A549 (cell line): Measurements from ENCODE around the gene TNS1. TPM values are rescaled to one million over a fixed set of nuclear protein-coding genes. Genes with fewer than 3 reads are reported as not detected.

Experiments
- ATAC-seq, 2 experiments: fragments of 200-7000 bp in 1 of 2; fragments of >200 bp in 1 of 2; cut with Nextera tagmentation in 1 of 2; cut with Tn5 transposase in 1 of 2; 3 replicates each; pipeline versions ENCODE4 v1.8.0 to v1.9.1; 2018 to 2020; ENCODE audit warnings: mild to moderate bottlenecking in 1 of 2, moderate library complexity in 1 of 2
- CTCF ChIA-PET: fragments of 300-600 bp; sonication (Branson Sonifier 250); formaldehyde crosslinking; extraction: SDS; loops from one replicate; lab custom pipeline; 2021; ENCODE audit warnings: antibody characterized with exemption, inconsistent platforms; lab: Yijun Ruan, JAX
- POLR2A ChIA-PET: fragments of 350-600 bp; formaldehyde crosslinking; extraction: SDS; loops from one replicate; lab custom pipeline; 2021; ENCODE audit warnings: antibody characterized with exemption, inconsistent platforms; lab: Yijun Ruan, JAX
- DNase-seq, 2 experiments: peaks; one replicate each; pipeline versions ENCODE4 v3.0.0 to v3.0.0-alpha.2; 2011 to 2016; ENCODE audit warnings: low read depth in 1 of 2, low spot score in 1 of 2
- FAIRE-seq: peaks from 2 replicates; lab custom pipeline; 2011; peaks lifted over from hg19 to GRCh38; lab: Jason Lieb, UNC
- H3K27ac ChIP-seq, 2 experiments: fragments of >200 bp; sonication (Bioruptor Twin); formaldehyde crosslinking; 3 replicates each; pipeline ENCODE4 v1.5.1; 2016 to 2017
- H3K4me1 ChIP-seq: fragments of >200 bp; sonication (Bioruptor Twin); formaldehyde crosslinking; 3 replicates; pipeline ENCODE4 v1.6.1; 2016
- H3K4me2 ChIP-seq: fragments of >200 bp; sonication (Bioruptor Twin); formaldehyde crosslinking; 3 replicates; pipeline ENCODE4 v1.6.1; 2016
- H3K4me3 ChIP-seq: fragments of >200 bp; sonication (Bioruptor Twin); formaldehyde crosslinking; 3 replicates; pipeline ENCODE4 v1.5.1; 2016
- H3K9me3 ChIP-seq: fragments of >200 bp; sonication (Bioruptor Twin); formaldehyde crosslinking; 3 replicates; pipeline ENCODE4 v1.6.1; 2016
- ATOH8 ChIP-seq: fragments of 250-450 bp; sonication (Bioruptor Pico); IDR thresholded peaks from 2 replicates; pipeline ENCODE4 v1.5.0; 2020; ENCODE audit warnings: low read depth, mild to moderate bottlenecking, moderate library complexity
- EHF ChIP-seq: fragments of 250-450 bp; sonication (Bioruptor Pico); IDR thresholded peaks from 2 replicates; pipeline ENCODE4 v1.5.0; 2020; ENCODE audit warnings: mild to moderate bottlenecking
- ELK1 ChIP-seq: fragments of 150-350 bp; IDR thresholded peaks from 2 replicates; pipeline ENCODE4 v1.6.1; 2014; ENCODE audit warnings: low read depth, mild to moderate bottlenecking, low read length
- ESRRA ChIP-seq: fragments of 150-350 bp; IDR thresholded peaks from 2 replicates; pipeline ENCODE4 v1.6.1; 2014; ENCODE audit warnings: mild to moderate bottlenecking, low read length, borderline replicate concordance
- GATA3 ChIP-seq: IDR thresholded peaks from 2 replicates; pipeline ENCODE4 v1.6.1; 2012; ENCODE audit warnings: borderline replicate concordance
- HES2 ChIP-seq: fragments of >200 bp; sonication (Bioruptor Twin); formaldehyde crosslinking; IDR thresholded peaks from 2 replicates; pipeline ENCODE4 v1.6.1; 2016
- HOXB13 ChIP-seq: fragments of 250-450 bp; sonication (Bioruptor Pico); IDR thresholded peaks from 2 replicates; pipeline ENCODE4 v1.5.0; 2020; ENCODE audit warnings: low read depth, mild to moderate bottlenecking, moderate library complexity
- JUN ChIP-seq, 2 experiments: fragments of >200 bp; sonication (Bioruptor Twin); formaldehyde crosslinking; IDR thresholded peaks; 2 replicates in 1 of 2; 3 replicates in 1 of 2; pipeline ENCODE4 v1.6.1; 2016 to 2017
- KDM5A ChIP-seq: fragments of 200-600 bp; sonication (generic); IDR thresholded peaks from 2 replicates; pipeline ENCODE4 v1.6.1; 2016; ENCODE audit warnings: antibody characterized with exemption, mild to moderate bottlenecking
- MAX ChIP-seq: IDR thresholded peaks from 2 replicates; pipeline ENCODE4 v1.6.1; 2012
- MAZ ChIP-seq: fragments of 150-350 bp; IDR thresholded peaks from 2 replicates; pipeline ENCODE4 v1.6.1; 2014; ENCODE audit warnings: antibody characterized with exemption, low read depth, low read length, borderline replicate concordance
- MYC ChIP-seq: IDR thresholded peaks from 2 replicates; pipeline ENCODE4 v1.6.1; 2012; ENCODE audit warnings: mild to moderate bottlenecking, inconsistent platforms, low read length, improper control_type of control experiment, borderline replicate concordance
- NR3C1 ChIP-seq: fragments of >200 bp; sonication (Bioruptor Twin); formaldehyde crosslinking; IDR thresholded peaks from 3 replicates; pipeline ENCODE4 v1.6.1; 2017
- PBX3 ChIP-seq: IDR thresholded peaks from 2 replicates; pipeline ENCODE4 v1.6.1; 2012
- POLR2A ChIP-seq: IDR thresholded peaks from 2 replicates; pipeline ENCODE4 v1.6.1; 2012; ENCODE audit warnings: mild to moderate bottlenecking, low read length
- RARB ChIP-seq: fragments of 250-450 bp; sonication (Bioruptor Pico); IDR thresholded peaks from 2 replicates; pipeline ENCODE4 v1.8.0; 2021; ENCODE audit warnings: mild to moderate bottlenecking, moderate library complexity
- REST ChIP-seq: fragments of 200-600 bp; sonication (generic); IDR thresholded peaks from 2 replicates; pipeline ENCODE4 v1.6.1; 2016; ENCODE audit warnings: antibody characterized with exemption, mild to moderate bottlenecking, moderate library complexity
- ZFP36 ChIP-seq: fragments of 450-650 bp; IDR thresholded peaks from 2 replicates; pipeline ENCODE4 v1.6.1; 2014; ENCODE audit warnings: borderline replicate concordance; ENCODE audit not compliant: partially characterized antibody
- ZSCAN20 ChIP-seq: fragments of 250-450 bp; sonication (Bioruptor Pico); IDR thresholded peaks from 2 replicates; pipeline ENCODE4 v1.8.0; 2022; ENCODE audit warnings: mild to moderate bottlenecking, moderate library complexity
- WGBS: methylation state at CpG from one replicate; pipeline ENCODE4 v1.1.6; 2017; ENCODE audit errors: missing lambda C conversion rate; 5-methylcytosine and 5-hydroxymethylcytosine counted together
- polyA plus RNA-seq, 4 experiments: library from polyadenylated mRNA; depleted of rRNA in 3 of 4; stranded (reverse); fragments of >200 nt; fragmentation: RNase III in 1 of 4; extraction: RNeasy Plus Mini Kit Qiagen cat#74134 plus additional on column Dnase treatment in 1 of 4; gene quantifications; 2 replicates in 3 of 4; 3 replicates in 1 of 4; pipeline ENCODE4 v1.2.3, GENCODE V29; 2011 to 2017

Gene TNS1
- polyA plus RNA-seq, 2 of the 4 experiments (the other 2 are of a cell fraction): 4.9 to 10.6 TPM

- H3K4me3 ChIP-seq: no peak overlapping the region
- H3K27ac ChIP-seq: no peak overlapping the region
- CTCF ChIA-PET: interaction anchor here (0.8 to 1.9 kb wide), 5 partner anchors 9 to 141 kb away, joined by 3 to 5 read pairs (median 4); no protein-coding TSS in a partner anchor
- H3K9me3 ChIP-seq: peaks cover 23% of the 10 kb centered on the region
- POLR2A ChIA-PET: no interaction called here
- FAIRE-seq (no peak), ATAC-seq (no peak), DNase-seq (no peak)
- H3K4me2 ChIP-seq: no peak overlapping the region
- peaks cover 39% of the 10 kb centered on the region for H3K4me1 ChIP-seq
- WGBS: 92% methylated on average over 19 of the region's 27 CpGs
- no peak for TF ChIP-seq ZFP36
- TF ChIP-seq MAX: no peak
- no peak for TF ChIP-seq RARB (CRISPR knock-in tag)
- TF ChIP-seq GATA3: no peak
- TF ChIP-seq ELK1: no peak
- no peak for TF ChIP-seq REST
- no peak for TF ChIP-seq EHF (CRISPR knock-in tag)
- TF ChIP-seq ATOH8 (CRISPR knock-in tag): no peak
- TF ChIP-seq MAZ: no peak
- no peak for TF ChIP-seq KDM5A
- TF ChIP-seq ESRRA: no peak
- TF ChIP-seq POLR2A: no peak
These were observed 154.3 kb downstream of the TNS1 start for GRCh38 chr2:217848351-217848957.

GRCh38 chr2:217847552-217848350 lies 155.0 kb downstream of the TNS1 start:
- no peak for FAIRE-seq
- Histone ChIP-seq H3K4me1 (peaks cover 32% of the 10 kb centered on the region), H3K9me3 (peaks cover 23% of the 10 kb centered on the region), H3K4me2 (no peak overlapping the region), H3K4me3 (no peak overlapping the region), H3K27ac (no peak overlapping the region)
- no peak for ATAC-seq
- TF ChIP-seq ZSCAN20 (CRISPR knock-in tag) (no peak), MYC (no peak), HOXB13 (no peak), PBX3 (no peak), HES2 (no peak), NR3C1 (no peak), JUN (IDR thresholded peaks at IDR 0.05) (no peak)
- ChIA-PET POLR2A (no interaction called here), CTCF (interaction anchor here (1.1 to 1.9 kb wide), 4 partner anchors 39 to 62 kb away, joined by 4 to 5 read pairs (median 4); no protein-coding TSS in a partner anchor)
- no peak for DNase-seq
- WGBS: 72% methylated on average over 17 of the region's 20 CpGs
